Activated CD8-positive, alpha-beta memory T cell treated with anti-CD3 and anti-CD28 coated beads for 36 hours (primary cell): ENCODE data around the gene BACH2. TPM values are rescaled to one million over a fixed set of nuclear protein-coding genes. Genes with fewer than 3 reads are reported as not detected.

Experiments used
- CTCF ChIA-PET: fragments of 350-600 bp; sonication (Branson Sonifier 250); formaldehyde crosslinking; loops from one replicate; lab custom pipeline; 2021; ENCODE audit warnings: antibody characterized with exemption; lab: Charles Lee
- POLR2A ChIA-PET: fragments of 350-600 bp; sonication (Branson Sonifier 250); formaldehyde crosslinking; loops from one replicate; lab custom pipeline; 2021; ENCODE audit warnings: antibody characterized with exemption; lab: Charles Lee
- total RNA-seq, 2 experiments: library from RNA; stranded (reverse); gene quantifications; one replicate each; pipeline ENCODE4 v1.2.3, GENCODE V29; 2021

The BACH2 gene
- total RNA-seq, 2 experiments from 2014 or later = 52.1 to 55.6 TPM

DNA sequence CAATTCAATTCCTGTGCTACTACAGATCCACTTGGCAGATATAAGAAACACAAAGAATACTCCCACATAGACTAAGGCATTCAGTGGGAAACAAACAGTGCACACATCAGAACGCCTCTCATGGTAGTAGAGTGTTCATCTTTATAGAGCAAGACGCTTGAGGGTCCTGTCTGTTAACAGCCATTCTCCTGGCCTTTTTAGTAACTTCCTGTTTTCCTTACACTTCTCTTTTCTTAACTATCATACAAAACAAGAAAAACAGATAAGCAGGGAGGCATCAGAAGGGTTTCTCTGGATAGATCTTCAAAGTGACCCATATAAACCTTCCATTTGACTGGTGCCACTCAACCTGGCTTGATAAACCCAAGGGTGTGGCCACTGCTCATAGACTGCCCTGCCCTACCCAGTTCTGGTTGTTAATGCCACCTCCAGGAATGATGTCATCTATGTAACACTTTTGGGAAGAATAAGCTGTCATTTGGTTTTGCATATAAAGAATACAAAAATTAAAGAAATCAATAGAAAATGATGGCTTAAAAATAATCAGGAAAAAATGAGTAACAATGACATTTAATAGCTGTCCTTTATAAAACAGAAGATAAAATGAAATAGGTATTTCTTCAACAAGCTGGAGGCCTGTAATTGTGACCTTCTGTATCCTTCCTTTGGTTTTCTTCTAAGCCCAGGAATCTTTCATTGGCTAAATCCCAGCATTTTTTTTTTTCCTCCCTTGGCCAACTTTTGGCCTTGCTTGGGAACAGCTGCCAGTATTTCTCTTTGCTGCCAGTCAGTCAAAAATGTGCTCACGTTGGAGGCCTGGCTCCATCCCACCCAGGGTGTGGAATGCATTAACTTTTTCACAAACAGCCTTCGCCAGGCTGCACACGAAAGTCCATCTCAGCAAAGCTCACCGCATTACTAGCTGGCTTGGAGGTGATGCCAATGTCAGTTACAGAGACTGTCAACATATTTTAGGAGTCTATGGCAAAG is 298.9 kb downstream of the BACH2 start:
- ChIA-PET CTCF (no interaction called here), POLR2A (no interaction called here)

DNA sequence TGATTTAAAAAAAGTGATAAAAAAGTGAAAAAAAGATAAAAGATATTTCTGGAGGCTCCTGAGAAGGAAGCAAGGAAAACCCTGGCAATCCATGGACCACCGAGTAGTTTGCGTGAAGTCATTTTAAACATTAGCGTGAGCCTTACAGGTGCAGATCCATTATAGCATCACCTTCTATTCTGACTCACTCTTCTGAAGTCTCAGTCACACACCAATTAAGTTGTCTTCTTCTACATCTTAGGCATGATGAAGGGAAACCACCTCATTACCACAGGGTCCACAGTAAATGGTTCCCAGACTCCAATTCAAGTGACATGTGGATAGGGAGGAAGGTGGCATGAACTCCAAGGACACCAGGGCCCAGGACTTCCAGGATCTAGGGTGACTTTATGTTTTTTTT is 303.2 kb downstream of the BACH2 start:
- POLR2A ChIA-PET = no interaction called here
- CTCF ChIA-PET = no interaction called here

DNA sequence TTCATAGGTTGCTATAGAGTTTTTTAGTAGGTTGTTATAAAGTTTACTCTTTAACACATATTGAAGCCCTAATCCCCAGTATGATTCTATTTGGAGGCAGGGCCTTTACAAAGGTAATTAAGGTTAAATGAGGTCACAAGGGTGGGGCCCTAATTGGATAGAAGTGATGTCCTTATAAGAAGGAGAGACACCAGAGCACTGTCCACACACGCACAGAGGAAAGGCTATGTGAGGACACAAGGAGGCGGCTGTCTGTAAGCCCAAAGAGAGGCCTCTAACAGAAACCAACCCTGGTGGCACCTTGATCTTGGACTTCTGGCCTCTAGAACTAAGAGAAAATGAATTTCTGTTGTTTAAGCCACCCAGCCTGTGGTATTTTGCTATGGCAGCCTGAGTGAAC is 303.8 kb downstream of the BACH2 start:
- CTCF ChIA-PET = no interaction called here

DNA sequence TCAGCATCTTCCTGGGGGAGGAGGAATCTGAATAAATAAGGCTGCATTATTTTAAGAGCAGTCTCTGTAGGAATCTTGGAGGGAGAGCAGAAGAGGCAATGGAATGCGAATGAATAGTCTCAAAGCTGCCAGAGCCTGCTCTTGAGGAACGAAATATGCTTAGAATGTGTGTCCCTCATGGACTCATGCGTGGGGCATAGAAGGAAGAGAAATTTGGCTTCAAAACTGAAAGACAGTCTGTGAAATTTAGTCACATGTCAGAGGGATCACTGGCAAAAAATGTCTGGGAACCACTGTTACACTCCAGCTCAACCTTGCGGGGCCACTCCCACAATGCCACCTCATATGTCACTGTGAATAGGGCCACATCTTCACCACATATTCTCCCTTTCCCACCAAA is 306.9 kb downstream of the BACH2 start:
- CTCF ChIA-PET = interaction anchor here (0.7 to 1.0 kb wide), 2 partner anchors 14 to 150 kb away, joined by 3 read pairs; no protein-coding TSS in a partner anchor
- POLR2A ChIA-PET = no interaction called here

More for the DNA sequence above, 303.8 kb downstream of the BACH2 start:
- POLR2A ChIA-PET = no interaction called here

DNA sequence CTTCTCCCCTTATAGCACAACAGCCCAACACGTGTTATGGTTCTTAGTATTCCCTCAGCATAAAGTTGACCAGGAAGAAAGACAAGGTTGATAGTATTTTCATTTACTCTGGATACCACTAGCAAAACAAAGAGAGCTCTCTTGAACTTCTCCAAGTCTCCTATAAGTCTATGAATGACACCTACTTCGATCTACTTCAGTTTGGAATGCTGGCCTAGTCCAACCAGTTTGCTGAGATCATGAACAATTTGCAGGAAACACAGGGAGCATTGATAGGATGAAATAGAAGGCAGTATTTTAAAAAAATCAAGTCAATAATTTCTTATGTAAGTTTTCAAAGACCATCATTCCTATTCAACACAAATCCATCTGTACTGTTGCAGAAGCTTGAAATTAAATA is 308.8 kb downstream of the BACH2 start:
- POLR2A ChIA-PET = interaction anchor here (0.6 kb wide), 1 partner anchor 136 kb away, joined by 7 read pairs; no protein-coding TSS in a partner anchor
- CTCF ChIA-PET = interaction anchor here (1.4 kb wide), 1 partner anchor 21 kb away, joined by 3 read pairs; no protein-coding TSS in a partner anchor

DNA sequence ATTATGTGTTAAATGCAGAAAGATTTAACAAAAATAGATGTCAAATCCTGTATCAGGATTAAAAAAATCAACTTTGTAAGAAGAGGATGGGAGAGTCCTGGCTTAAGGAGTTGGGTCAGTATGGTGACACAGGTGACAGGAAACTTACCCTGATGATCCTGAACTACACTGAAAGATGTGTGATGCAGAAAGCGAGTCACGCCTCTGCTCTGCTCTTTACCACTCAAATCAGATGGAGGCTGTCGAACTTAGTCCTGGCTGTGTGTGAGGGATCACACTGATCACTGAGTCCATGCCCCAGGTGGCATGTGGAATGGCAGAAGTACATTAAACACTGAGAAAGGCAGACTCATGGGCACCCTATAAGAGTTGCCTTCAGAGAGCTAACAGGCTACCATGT is 309.5 kb downstream of the BACH2 start:
- ChIA-PET CTCF (interaction anchor here (0.6 kb wide), 1 partner anchor 380 kb away, joined by 3 read pairs; no protein-coding TSS in a partner anchor), POLR2A (no interaction called here)

DNA sequence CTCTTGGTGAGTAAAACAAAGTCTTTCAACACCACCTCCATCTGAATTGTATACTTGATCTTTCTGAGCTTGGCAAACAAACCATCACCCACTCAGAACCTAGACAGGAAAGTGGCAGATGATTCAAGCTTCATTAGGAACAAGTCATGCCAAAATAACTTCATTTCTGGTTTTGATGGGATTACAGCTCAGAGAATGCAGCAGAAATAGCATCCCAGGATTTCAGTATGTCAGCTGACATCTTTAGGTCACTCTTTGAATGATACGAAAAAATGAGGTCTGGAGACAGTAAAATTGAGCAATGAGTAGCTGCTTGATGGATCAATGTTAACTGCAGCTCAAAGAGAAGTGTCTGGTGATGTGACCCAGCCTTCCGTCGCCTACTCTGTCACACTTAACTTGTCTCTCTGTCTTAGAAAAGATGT is 310.0 kb downstream of the BACH2 start:
- CTCF ChIA-PET = interaction anchor here (0.6 kb wide), 1 partner anchor 380 kb away, joined by 3 read pairs; no protein-coding TSS in a partner anchor

DNA sequence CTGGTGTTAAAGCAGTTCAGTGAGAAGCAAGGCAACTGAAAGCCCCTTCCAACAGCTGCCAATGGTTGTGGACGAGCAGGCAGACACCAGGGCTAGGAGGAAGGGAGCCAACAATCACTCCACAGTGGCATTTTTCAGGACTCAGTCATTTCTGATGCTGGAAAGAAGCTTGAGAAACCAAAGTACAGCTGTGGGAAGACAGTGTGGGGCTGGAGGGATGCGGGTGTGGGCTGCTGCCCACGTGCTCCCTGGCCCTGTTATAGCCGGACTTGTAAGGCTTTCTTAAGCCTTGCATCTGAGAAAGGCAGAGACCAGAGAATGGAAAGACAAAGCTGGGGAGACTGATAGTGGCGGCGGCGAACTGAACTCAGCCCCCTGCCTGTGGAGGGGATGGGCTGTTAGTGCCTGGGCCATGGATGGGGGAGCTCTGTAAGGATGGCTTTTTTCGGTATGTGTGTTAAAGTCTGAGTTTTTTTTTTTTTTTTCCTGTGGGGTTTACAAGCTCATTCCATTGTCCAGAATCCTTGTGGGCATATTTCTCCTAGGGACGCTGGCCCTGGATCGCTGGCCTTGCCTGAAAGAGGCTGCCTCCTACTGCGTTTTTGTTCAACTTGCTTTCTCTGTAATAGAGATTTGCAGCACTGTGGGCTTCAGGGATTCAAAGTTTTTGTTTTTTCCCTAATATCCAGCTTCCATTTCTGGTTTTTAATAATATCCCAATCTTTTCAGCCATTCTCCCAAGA is 310.7 kb downstream of the BACH2 start:
- CTCF ChIA-PET = no interaction called here
- POLR2A ChIA-PET = interaction anchor here (0.5 to 1.3 kb wide), 3 partner anchors 15 to 439 kb away, joined by 3 to 4 read pairs (median 3); no protein-coding TSS in a partner anchor

More for the DNA sequence above, 310.0 kb downstream of the BACH2 start:
- POLR2A ChIA-PET = interaction anchor here (0.5 to 1.3 kb wide), 2 partner anchors 309 to 438 kb away, joined by 3 to 4 read pairs; no protein-coding TSS in a partner anchor

DNA sequence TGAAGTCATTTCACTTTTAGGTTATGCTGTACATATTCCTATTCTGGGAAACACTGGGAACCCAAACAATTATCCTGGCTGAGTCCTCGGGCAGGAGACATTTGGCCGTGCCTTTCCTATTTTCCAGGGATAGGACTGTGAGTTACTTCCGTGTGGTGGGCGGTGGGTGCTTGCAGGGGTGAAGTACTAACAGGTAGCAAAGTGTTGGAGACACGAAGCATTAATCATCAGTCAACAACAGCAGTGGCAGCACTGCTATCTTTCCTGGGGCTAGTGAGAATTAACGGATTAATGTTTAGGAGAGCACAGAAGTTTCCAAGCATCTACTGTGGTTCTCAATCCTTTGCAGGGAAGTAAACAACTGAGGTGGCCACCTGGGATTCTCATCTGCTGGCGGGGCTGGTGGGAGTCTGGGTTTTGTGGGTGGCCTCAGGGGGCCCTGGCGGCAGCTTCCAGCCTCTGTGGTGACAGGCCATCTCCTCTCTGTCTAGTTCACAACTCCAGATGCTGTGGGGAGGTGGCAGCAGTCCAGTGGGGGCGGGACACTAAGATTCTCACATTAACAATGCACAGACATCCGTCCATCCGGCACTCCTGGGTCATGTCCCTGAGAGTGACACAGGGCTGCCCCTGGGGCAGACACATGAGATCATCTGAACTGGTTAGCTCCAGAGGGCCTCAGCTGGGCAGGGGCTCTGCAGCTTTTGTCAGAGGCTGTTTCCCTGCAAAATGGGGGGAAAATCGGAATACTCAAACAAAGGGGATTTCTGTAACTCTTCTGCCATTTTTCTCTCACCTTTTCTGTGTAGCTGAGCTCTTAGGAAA is 311.5 kb downstream of the BACH2 start:
- POLR2A ChIA-PET = interaction anchor here (1.3 kb wide), 1 partner anchor 440 kb away, joined by 4 read pairs; no protein-coding TSS in a partner anchor
- CTCF ChIA-PET = no interaction called here

DNA sequence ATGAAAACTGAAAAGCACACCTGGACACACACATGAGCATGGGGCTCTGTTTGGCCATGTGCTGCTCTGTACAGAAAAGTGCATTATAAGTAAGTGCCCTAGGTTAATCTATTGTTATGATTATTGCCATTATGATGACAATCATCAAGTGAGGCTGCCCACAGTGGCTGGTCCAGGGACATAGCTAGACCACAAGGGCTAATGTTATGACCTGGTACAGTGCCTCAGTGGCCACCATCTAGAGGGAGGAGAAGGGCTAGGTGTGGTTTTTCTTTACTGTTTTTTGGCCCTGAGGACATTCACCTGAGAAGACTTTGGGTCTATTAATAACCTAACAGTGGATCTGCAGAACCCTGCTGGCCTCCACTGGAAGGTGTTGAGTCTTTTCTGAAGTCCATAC is 316.3 kb downstream of the BACH2 start:
- CTCF ChIA-PET = interaction anchor here (1.0 kb wide), 1 partner anchor 196 kb away, joined by 3 read pairs; no protein-coding TSS in a partner anchor

DNA sequence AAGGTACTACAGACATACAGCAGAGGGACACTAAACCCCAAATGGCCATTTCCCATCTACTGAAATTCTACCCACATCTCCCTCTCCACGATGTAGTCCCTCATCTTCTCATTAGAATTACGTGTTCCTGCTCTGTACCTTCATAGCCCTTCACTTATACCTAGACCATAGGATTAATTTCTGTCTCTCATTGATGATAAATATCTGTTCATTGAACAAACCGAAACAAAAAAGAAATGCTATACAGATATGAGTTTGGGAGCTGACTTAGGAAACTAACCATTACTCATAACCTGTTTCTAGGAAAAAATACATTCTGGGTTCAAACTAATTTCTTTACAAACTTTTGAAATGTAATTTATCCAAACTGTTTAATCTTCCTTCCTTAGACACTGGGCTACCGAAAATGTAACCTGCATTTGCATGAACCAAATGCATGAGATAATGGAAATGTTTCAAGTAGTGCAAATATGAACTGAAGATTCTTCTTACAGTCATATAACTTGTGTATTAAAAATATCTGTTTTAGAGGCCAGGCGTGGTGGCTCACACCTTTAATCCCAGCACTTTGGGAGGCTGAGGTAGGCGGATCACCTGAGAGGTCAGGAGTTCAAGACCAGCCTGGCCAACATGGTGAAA is 317.0 kb downstream of the BACH2 start:
- CTCF ChIA-PET = interaction anchor here (1.0 kb wide), 1 partner anchor 196 kb away, joined by 3 read pairs; no protein-coding TSS in a partner anchor
- POLR2A ChIA-PET = interaction anchor here (1.1 kb wide), 1 partner anchor 22 kb away, joined by 3 read pairs; no protein-coding TSS in a partner anchor

More for the DNA sequence above, 316.3 kb downstream of the BACH2 start:
- POLR2A ChIA-PET = interaction anchor here (0.6 kb wide), 1 partner anchor 140 kb away, joined by 3 read pairs; no protein-coding TSS in a partner anchor

DNA sequence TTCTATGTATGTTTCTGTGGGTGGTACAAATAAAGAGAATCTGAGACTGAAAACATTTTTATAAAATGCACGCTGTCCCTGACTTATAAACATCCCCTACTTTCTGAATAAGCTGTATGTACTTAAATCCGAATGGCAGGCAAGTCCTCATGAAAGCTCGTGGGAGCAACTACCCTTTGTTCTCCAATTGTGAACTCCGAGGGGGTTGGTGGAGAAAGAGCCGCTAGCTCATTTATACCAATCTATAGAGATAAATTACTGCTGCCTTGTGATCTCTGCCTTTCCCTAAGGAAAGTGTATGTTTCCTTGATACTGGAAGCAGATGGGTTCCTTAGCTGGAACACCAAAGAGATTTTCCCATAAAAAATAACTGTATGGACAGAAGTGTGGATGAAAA is 317.9 kb downstream of the BACH2 start:
- ChIA-PET POLR2A (interaction anchor here (1.1 kb wide), 1 partner anchor 23 kb away, joined by 3 read pairs; no protein-coding TSS in a partner anchor), CTCF (no interaction called here)

DNA sequence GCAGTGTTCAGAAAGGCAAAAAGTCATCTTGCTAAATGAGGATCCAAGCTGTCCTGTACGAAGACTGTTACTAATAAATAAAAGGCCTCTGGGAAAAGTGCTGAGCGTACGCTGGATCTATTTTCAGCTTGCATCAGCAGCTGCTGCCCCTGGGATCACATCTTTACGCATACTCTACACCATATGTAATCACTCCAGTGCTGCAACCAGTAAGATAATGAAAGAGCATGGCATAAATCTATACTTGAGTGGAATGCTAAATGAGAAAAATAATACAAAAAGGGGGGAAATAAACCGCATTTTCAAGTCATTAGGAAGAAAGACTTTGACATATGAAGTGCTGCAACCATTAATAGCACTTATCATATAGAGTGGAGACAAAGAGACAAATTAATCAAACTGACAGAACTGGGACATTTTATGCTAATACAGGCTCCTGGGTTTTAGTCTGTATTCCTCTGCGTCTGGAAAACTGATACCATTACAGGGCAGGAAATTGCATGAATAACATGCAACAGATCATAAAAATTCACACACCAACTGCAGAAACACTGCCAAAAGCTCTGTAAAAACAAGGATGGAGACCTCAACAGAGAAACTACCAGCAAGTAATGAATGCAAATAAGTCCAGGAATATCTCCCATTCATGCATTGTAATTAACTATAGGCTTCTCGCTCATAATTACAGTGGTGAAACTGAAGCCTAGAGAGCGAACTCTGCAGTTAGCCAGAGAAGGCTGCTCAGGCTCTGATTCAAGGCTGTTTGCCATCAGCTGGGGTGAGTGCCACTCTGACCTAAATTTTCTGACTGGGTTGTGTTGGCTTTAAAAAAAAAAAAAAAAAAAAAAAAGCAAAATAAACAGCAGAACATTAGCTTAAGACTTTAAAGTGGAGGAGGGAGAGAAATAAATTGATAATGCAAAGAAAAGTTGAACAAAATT is 318.6 kb downstream of the BACH2 start:
- POLR2A ChIA-PET = interaction anchor here (1.1 kb wide), 1 partner anchor 24 kb away, joined by 3 read pairs; no protein-coding TSS in a partner anchor

DNA sequence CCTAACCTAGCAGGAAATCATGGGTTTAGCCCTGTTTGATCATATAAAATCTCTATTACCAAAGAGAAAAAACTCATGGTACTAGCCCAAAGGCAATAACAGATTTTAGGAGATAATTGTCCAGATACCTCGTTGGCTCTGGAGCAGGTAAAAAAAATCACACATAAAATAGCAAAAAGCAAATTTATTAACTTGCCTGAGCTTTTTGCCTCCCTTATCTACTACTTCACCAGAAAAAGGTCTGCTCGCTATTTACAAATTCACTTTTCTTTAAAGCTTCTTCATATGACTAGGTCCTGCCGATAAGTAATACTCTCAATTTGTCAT is 320.0 kb downstream of the BACH2 start:
- POLR2A ChIA-PET = no interaction called here
- CTCF ChIA-PET = no interaction called here

More for the DNA sequence above, 318.6 kb downstream of the BACH2 start:
- CTCF ChIA-PET = no interaction called here

DNA sequence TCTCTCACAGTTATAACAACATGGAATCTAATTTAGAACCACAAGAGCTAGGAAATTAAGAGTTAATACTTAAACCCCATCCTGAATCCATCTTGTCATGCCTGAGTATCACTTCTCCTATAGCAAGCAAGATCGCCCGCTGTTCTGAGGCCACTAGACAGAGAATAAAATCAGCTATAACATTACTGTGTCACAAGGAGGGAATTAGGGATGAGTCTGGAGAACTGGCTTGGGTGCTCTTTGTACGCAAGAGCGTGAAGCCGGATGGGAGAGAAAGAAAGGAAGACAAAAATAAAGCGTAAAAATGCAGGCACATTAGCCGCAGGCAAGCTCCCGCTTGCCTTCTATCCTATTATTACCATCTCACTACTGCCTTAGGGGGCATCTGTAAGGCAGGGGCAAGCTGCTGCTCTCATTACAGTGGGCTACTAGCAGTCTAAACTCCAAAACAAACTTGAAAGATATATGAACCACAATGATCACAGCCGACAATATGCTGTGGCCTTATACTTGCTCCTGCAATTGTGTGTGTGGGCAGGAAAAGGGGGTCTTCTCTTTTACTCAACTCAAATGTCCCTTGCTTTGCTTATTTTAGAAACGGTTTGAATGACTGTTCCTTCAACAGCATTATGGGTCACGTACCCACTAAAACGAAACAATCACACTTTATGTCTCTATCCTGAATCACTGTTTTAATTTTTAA is 320.5 kb downstream of the BACH2 start:
- ChIA-PET POLR2A (no interaction called here), CTCF (no interaction called here)

DNA sequence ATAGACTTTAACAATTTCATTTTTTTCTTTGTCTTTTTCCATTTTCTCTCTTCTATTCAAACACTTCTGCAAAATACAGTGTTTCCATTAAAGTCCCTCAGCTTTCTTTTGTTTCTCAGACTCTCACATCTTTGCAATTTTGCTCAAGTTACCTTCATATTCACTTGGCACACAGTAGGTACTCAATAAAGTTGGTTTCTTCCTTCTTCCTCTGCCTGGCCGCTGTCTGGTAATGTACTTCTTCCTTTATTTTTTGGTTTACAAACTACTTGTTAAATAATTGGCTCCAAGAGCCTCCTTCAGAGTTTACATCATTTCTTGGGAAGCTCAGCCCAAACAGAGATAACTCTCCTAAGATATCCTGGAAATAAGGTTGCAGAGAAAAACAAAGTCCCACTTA is 321.3 kb downstream of the BACH2 start:
- ChIA-PET CTCF (no interaction called here), POLR2A (no interaction called here)
